HepG2 (cell line): ENCODE results near the gene RINL. TPM values are rescaled to one million over a fixed set of nuclear protein-coding genes. Genes with fewer than 3 reads are reported as not detected.

Source experiments
- AGO2 ChIP-seq: fragments of 200-400 bp; formaldehyde crosslinking; optimal IDR thresholded peaks from 2 replicates; pipeline ENCODE3; 2017; ENCODE audit warnings: mild to moderate bottlenecking, low read depth, low read length, moderate library complexity
- CC2D1A ChIP-seq: sonication (generic); formaldehyde crosslinking; IDR thresholded peaks from 2 replicates; pipeline ENCODE4 v1.8.1; 2023; ENCODE audit warnings: mild to moderate bottlenecking, missing genetic modification reagents
- CCDC6 ChIP-seq: sonication (generic); formaldehyde crosslinking; IDR thresholded peaks from 2 replicates; pipeline ENCODE4 v1.8.1; 2022; ENCODE audit warnings: mild to moderate bottlenecking, missing genetic modification reagents, moderate library complexity
- HIVEP1 ChIP-seq: sonication (generic); formaldehyde crosslinking; IDR thresholded peaks from 2 replicates; pipeline ENCODE4 v1.4.0; 2020; ENCODE audit warnings: mild to moderate bottlenecking, missing genetic modification reagents
- KLF11 ChIP-seq: IDR thresholded peaks from 2 replicates; pipeline ENCODE4 v1.6.1; 2016; ENCODE audit warnings: missing compliant biosample characterization
- MAFK ChIP-seq, 2 experiments: IDR thresholded peaks in 1 of 2; conservative IDR thresholded peaks in 1 of 2; 2 replicates each; pipeline ENCODE4 v1.6.1; 2011; ENCODE audit warnings: improper control_type of control experiment in 2 of 2, low read length in 2 of 2
- MED8 ChIP-seq: sonication (generic); formaldehyde crosslinking; IDR thresholded peaks from 2 replicates; pipeline ENCODE4 v1.8.1; 2023; ENCODE audit warnings: mild to moderate bottlenecking, missing genetic modification reagents; ENCODE audit not compliant: insufficient replicate concordance
- NBN ChIP-seq: fragments of 450-650 bp; conservative IDR thresholded peaks from 2 replicates; pipeline ENCODE4 v1.6.1; 2017
- NR1H2 ChIP-seq: sonication (generic); formaldehyde crosslinking; IDR thresholded peaks from 2 replicates; pipeline ENCODE4 v1.8.1; 2022; ENCODE audit warnings: low read depth, missing genetic modification reagents, borderline replicate concordance
- PITX1 ChIP-seq: sonication (generic); formaldehyde crosslinking; IDR thresholded peaks from 2 replicates; pipeline ENCODE4 v1.5.1; 2020; ENCODE audit warnings: mild to moderate bottlenecking, missing genetic modification reagents
- POGZ ChIP-seq: sonication (generic); formaldehyde crosslinking; IDR thresholded peaks from 2 replicates; pipeline ENCODE4 v1.4.0; 2020; ENCODE audit warnings: mild to moderate bottlenecking, missing genetic modification reagents
- RAD21 ChIP-seq: fragments of 450-650 bp; formaldehyde crosslinking; IDR thresholded peaks from 2 replicates; pipeline ENCODE4 v1.5.0; 2020; ENCODE audit warnings: mild to moderate bottlenecking
- SAFB2 ChIP-seq: sonication (generic); formaldehyde crosslinking; IDR thresholded peaks from 2 replicates; pipeline ENCODE4 v1.5.1; 2020; ENCODE audit warnings: missing genetic modification reagents, low read depth, mild to moderate bottlenecking, borderline replicate concordance
- SIX1 ChIP-seq: sonication (generic); formaldehyde crosslinking; IDR thresholded peaks from 2 replicates; pipeline ENCODE4 v1.4.0; 2020; ENCODE audit warnings: missing genetic modification reagents, borderline replicate concordance
- SP1 ChIP-seq, 2 experiments: fragments of 450-650 bp in 1 of 2; sonication (generic) in 1 of 2; formaldehyde crosslinking in 1 of 2; IDR thresholded peaks; 2 replicates each; pipeline versions ENCODE4 v1.4.0 to v1.6.1; 2016 to 2020; ENCODE audit warnings: missing genetic modification reagents in 1 of 2
- SRY ChIP-seq: sonication (generic); formaldehyde crosslinking; IDR thresholded peaks from 2 replicates; pipeline ENCODE4 v1.8.0; 2022; ENCODE audit warnings: mild to moderate bottlenecking, missing genetic modification reagents
- TGIF2 ChIP-seq: IDR thresholded peaks from 2 replicates; pipeline ENCODE4 v1.6.1; 2016; ENCODE audit warnings: control low read depth, missing compliant biosample characterization
- TSC22D2 ChIP-seq: sonication (generic); formaldehyde crosslinking; IDR thresholded peaks from 2 replicates; pipeline ENCODE4 v1.5.1; 2020; ENCODE audit warnings: missing genetic modification reagents, mild to moderate bottlenecking, borderline replicate concordance
- ZBTB20 ChIP-seq: sonication (generic); formaldehyde crosslinking; IDR thresholded peaks from 2 replicates; pipeline ENCODE4 v1.8.1; 2023; ENCODE audit warnings: missing genetic modification reagents, low read depth, mild to moderate bottlenecking, borderline replicate concordance
- ZMYM2 ChIP-seq: sonication (generic); formaldehyde crosslinking; IDR thresholded peaks from 2 replicates; pipeline ENCODE4 v1.8.0; 2022; ENCODE audit warnings: mild to moderate bottlenecking, missing genetic modification reagents
- ZNF101 ChIP-seq: sonication (generic); formaldehyde crosslinking; IDR thresholded peaks from 2 replicates; pipeline ENCODE4 v1.4.0; 2020; ENCODE audit warnings: mild to moderate bottlenecking, low read depth, missing genetic modification reagents, borderline replicate concordance
- ZNF180 ChIP-seq: sonication (generic); formaldehyde crosslinking; IDR thresholded peaks from 2 replicates; pipeline ENCODE4 v1.4.0; 2020; ENCODE audit warnings: low read depth, missing genetic modification reagents, borderline replicate concordance
- ZNF263 ChIP-seq: sonication (generic); formaldehyde crosslinking; IDR thresholded peaks from 2 replicates; pipeline ENCODE4 v1.4.0; 2020; ENCODE audit warnings: missing genetic modification reagents
- ZNF317 ChIP-seq: sonication (generic); formaldehyde crosslinking; IDR thresholded peaks from 2 replicates; pipeline ENCODE4 v1.5.0; 2020; ENCODE audit warnings: mild to moderate bottlenecking, missing genetic modification reagents
- ZNF331 ChIP-seq: sonication (generic); formaldehyde crosslinking; IDR thresholded peaks from 2 replicates; pipeline ENCODE4 v1.4.0; 2020; ENCODE audit warnings: missing genetic modification reagents
- ZNF75D ChIP-seq: sonication (generic); formaldehyde crosslinking; IDR thresholded peaks from 2 replicates; pipeline ENCODE4 v1.8.1; 2023; ENCODE audit warnings: missing genetic modification reagents, mild to moderate bottlenecking, borderline replicate concordance
- ZNF775 ChIP-seq: sonication (generic); formaldehyde crosslinking; IDR thresholded peaks from 2 replicates; pipeline ENCODE4 v1.4.0; 2020; ENCODE audit warnings: missing genetic modification reagents, mild to moderate bottlenecking, moderate library complexity, borderline replicate concordance
- polyA plus RNA-seq, 8 experiments: library from polyadenylated mRNA; depleted of rRNA in 3 of 8; stranded (reverse) in 7 of 8; unstranded in 1 of 8; fragments of >200 nt; fragmentation: Illumina TruSeq in 4 of 8; extraction: Trizol in 4 of 8; gene quantifications; 2 replicates each; pipeline versions ENCODE4 v1.2.1 to v1.2.3, GENCODE V29; 2011 to 2016; ENCODE audit warnings: low read depth in 4 of 8, missing spikeins in 1 of 8, mixed read lengths in 1 of 8; ENCODE audit not compliant: insufficient read depth in 1 of 8
- total RNA-seq, 5 experiments: library from RNA; depleted of rRNA; stranded (reverse); fragments of >200 nt; fragmentation: Illumina TruSeq; extraction: Trizol; gene quantifications; 2 replicates each; pipeline ENCODE4 v1.2.3, GENCODE V29; 2016; ENCODE audit warnings: low read depth in 1 of 5
- TF ChIP-seq, protein P1 (sequence below): sonication (generic); formaldehyde crosslinking; IDR thresholded peaks from 2 replicates; pipeline ENCODE4 v1.5.0; 2020; ENCODE audit warnings: mild to moderate bottlenecking, missing genetic modification reagents, moderate library complexity
- TF ChIP-seq, protein P2 (sequence below): sonication (generic); formaldehyde crosslinking; IDR thresholded peaks from 2 replicates; pipeline ENCODE4 v1.4.0; 2020; ENCODE audit warnings: missing genetic modification reagents
- TF ChIP-seq, protein P3 (sequence below): sonication (generic); formaldehyde crosslinking; IDR thresholded peaks from 2 replicates; pipeline ENCODE4 v1.5.1; 2020; ENCODE audit warnings: mild to moderate bottlenecking, missing genetic modification reagents, borderline replicate concordance

Gene RINL
- total and polyA plus RNA-seq, 2 of the 13 experiments (the other 11 are each of a cell fraction or from before 2014, with no cell fraction given) = 11.4 to 18.0 TPM

DNA sequence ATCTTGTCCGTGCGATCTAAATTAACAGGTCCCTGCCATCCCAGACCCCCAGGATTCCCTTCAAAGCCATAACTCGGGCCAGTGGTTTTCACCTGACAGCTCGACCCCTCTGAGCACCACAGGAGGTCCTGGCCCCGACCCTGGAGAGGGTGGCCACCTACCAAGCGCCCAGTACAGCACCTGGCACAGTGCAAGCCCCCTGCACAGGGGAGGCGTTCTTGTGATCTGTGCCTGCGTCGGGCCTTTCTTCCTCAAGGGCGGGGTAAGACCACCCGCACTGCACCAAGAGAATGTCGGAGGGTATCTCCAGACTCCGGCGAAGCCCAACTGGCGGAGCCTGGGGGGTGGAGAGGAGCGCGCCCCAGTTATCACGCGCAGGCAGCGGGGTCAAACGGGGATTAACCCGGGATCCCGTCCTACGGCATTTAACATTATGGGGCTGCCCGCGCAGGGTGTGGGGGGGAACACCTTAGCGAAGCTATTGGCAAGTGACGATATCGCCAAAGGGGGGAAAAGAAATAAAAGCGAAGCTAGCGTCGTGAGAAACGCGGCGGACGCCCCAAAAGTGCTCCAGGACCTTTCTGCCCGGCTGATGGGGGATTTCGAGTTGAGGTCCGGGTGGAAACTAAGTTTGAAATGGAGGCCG lies 27.0 kb downstream of the RINL start (continued):
- TF ChIP-seq, protein P1, sequence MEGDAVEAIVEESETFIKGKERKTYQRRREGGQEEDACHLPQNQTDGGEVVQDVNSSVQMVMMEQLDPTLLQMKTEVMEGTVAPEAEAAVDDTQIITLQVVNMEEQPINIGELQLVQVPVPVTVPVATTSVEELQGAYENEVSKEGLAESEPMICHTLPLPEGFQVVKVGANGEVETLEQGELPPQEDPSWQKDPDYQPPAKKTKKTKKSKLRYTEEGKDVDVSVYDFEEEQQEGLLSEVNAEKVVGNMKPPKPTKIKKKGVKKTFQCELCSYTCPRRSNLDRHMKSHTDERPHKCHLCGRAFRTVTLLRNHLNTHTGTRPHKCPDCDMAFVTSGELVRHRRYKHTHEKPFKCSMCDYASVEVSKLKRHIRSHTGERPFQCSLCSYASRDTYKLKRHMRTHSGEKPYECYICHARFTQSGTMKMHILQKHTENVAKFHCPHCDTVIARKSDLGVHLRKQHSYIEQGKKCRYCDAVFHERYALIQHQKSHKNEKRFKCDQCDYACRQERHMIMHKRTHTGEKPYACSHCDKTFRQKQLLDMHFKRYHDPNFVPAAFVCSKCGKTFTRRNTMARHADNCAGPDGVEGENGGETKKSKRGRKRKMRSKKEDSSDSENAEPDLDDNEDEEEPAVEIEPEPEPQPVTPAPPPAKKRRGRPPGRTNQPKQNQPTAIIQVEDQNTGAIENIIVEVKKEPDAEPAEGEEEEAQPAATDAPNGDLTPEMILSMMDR (CRISPR knock-in tag) = no peak
- TF ChIP-seq PITX1 (no peak), ZBTB20 (no peak), SAFB2 (no peak), ZNF101 (CRISPR knock-in tag) (no peak), ZNF180 (no peak), ZNF75D (CRISPR knock-in tag) (no peak), NR1H2 (CRISPR knock-in tag) (no peak), SRY (CRISPR knock-in tag) (peak; percentile 65; the same call in 1 of the 2 replicates), SP1 (IDR thresholded peaks at IDR 0.05) (no peak), SP1 (CRISPR knock-in tag; IDR thresholded peaks at IDR 0.05) (no peak), RAD21 (CRISPR knock-in tag) (no peak), ZMYM2 (CRISPR knock-in tag) (no peak), MED8 (no peak), AGO2 (peak; percentile 95), POGZ (CRISPR knock-in tag) (no peak), ZNF317 (CRISPR knock-in tag) (0 out of 2 replicates have a peak, but pooled peaks have one; percentile 9), HIVEP1 (CRISPR knock-in tag) (no peak), ZNF775 (CRISPR knock-in tag) (no peak), ZNF263 (CRISPR knock-in tag) (no peak), CC2D1A (CRISPR knock-in tag) (no peak), KLF11 (CRISPR knock-in tag) (no peak), TSC22D2 (no peak; the same call in 1 of the 2 replicates), CCDC6 (CRISPR knock-in tag) (no peak), MAFK (conservative IDR thresholded peaks at IDR 0.05 in 1 of 2, IDR thresholded peaks at IDR 0.05 in 1 of 2; ENCODE audit: low read length in 2 of 2) (no peak), NBN (no peak), SIX1 (no peak), ZNF331 (CRISPR knock-in tag) (no peak), TGIF2 (CRISPR knock-in tag) (no peak)
- TF ChIP-seq, protein P2, sequence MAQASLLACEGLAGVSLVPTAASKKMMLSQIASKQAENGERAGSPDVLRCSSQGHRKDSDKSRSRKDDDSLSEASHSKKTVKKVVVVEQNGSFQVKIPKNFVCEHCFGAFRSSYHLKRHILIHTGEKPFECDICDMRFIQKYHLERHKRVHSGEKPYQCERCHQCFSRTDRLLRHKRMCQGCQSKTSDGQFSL = no peak; the same call in 1 of the 2 replicates
- TF ChIP-seq, protein P3, sequence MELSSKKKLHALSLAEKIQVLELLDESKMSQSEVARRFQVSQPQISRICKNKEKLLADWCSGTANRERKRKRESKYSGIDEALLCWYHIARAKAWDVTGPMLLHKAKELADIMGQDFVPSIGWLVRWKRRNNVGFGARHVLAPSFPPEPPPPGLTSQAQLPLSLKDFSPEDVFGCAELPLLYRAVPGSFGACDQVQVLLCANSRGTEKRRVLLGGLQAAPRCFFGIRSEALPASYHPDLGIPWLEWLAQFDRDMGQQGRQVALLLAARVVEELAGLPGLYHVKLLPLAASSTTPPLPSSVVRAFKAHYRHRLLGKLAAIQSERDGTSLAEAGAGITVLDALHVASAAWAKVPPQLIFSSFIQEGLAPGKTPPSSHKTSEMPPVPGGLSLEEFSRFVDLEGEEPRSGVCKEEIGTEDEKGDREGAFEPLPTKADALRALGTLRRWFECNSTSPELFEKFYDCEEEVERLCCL (CRISPR knock-in tag) = no peak
